Glutamatergic neuron (in vitro differentiated cells): Measurements from ENCODE around the gene PPP2R2B. TPM values are rescaled to one million over a fixed set of nuclear protein-coding genes. Genes with fewer than 3 reads are reported as not detected.
A peak's percentile ranks its signal among the peaks of the same experiment; 100 is the strongest.

ENCODE experiments used
- DNase-seq: peaks from one replicate; pipeline ENCODE4 v3.0.0; 2022
- H3K27ac Mint-ChIP-seq: one replicate; pipeline ENCODE4 v1.8.0; 2020; ENCODE audit warnings: mild to moderate bottlenecking, mixed read lengths, inconsistent platforms; ENCODE audit not compliant: unreplicated experiment
- H3K27me3 Mint-ChIP-seq: one replicate; pipeline ENCODE4 v1.8.0; 2020; ENCODE audit warnings: mild to moderate bottlenecking, moderate library complexity, mixed read lengths, inconsistent platforms; ENCODE audit not compliant: unreplicated experiment
- H3K36me3 Mint-ChIP-seq: one replicate; pipeline ENCODE4 v1.8.0; 2020; ENCODE audit warnings: mild to moderate bottlenecking, mixed read lengths, inconsistent platforms; ENCODE audit not compliant: unreplicated experiment
- H3K4me1 Mint-ChIP-seq: one replicate; pipeline ENCODE4 v1.8.0; 2020; ENCODE audit warnings: mild to moderate bottlenecking, low read depth, mixed read lengths, inconsistent platforms; ENCODE audit not compliant: unreplicated experiment
- H3K4me3 Mint-ChIP-seq: one replicate; pipeline ENCODE4 v1.8.0; 2020; ENCODE audit warnings: mild to moderate bottlenecking, mixed read lengths, inconsistent platforms; ENCODE audit not compliant: unreplicated experiment
- H3K9me3 Mint-ChIP-seq: one replicate; pipeline ENCODE4 v1.8.0; 2020; ENCODE audit warnings: mild to moderate bottlenecking, moderate library complexity, mixed read lengths, inconsistent platforms; ENCODE audit not compliant: unreplicated experiment
- total RNA-seq: library from RNA; stranded (reverse); fragmentation: NEBNext Ultra II Directional; extraction: Animal tissue kit (Norgen Biotek cat#: 25700); gene quantifications from one replicate; pipeline ENCODE4 v1.2.1, GENCODE V29; 2021; ENCODE audit not compliant: unreplicated experiment
- TF ChIP-seq, protein P1 (sequence below): fragments of 200-600 bp; sonication (generic); IDR thresholded peaks from one replicate; pipeline ENCODE4 v1.5.0; 2021; ENCODE audit not compliant: partially characterized antibody, unreplicated experiment

The PPP2R2B gene
- total RNA-seq, 1 donor from 2014 or later: 11.4 TPM

DNA sequence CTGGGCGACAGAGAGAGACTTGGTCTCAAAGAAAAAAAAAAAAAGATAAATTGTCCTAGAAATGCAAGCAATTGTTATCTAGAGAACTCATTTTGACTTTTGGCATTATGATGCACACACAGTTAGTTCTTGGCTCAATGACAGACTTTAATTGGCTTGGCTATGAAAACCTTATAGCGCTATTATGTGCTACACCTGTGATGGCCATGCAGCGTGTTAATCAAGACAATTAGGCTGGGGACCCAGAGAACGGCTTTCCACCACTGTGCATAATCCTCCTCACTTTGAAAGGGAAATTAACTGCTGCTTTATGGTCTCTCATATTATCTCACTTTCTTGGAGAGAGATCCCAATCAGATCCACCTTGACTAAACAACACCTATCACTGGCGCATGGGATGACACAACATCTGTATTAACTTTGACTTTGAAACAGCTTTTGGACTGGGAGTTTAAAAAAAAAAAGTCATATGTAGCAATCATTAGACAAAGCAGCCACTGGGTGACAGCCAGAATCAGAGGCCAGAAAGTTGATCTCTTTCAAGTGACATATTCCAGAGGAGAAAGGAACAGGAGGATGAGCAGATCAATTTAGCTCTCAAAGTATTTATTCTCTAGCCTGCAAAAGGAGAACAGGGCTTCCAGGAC, 132.5 kb downstream of the PPP2R2B start:
- no peak for DNase-seq
- TF ChIP-seq, protein P1, sequence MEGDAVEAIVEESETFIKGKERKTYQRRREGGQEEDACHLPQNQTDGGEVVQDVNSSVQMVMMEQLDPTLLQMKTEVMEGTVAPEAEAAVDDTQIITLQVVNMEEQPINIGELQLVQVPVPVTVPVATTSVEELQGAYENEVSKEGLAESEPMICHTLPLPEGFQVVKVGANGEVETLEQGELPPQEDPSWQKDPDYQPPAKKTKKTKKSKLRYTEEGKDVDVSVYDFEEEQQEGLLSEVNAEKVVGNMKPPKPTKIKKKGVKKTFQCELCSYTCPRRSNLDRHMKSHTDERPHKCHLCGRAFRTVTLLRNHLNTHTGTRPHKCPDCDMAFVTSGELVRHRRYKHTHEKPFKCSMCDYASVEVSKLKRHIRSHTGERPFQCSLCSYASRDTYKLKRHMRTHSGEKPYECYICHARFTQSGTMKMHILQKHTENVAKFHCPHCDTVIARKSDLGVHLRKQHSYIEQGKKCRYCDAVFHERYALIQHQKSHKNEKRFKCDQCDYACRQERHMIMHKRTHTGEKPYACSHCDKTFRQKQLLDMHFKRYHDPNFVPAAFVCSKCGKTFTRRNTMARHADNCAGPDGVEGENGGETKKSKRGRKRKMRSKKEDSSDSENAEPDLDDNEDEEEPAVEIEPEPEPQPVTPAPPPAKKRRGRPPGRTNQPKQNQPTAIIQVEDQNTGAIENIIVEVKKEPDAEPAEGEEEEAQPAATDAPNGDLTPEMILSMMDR: no peak
- no peak overlapping the region for H3K27ac Mint-ChIP-seq

DNA sequence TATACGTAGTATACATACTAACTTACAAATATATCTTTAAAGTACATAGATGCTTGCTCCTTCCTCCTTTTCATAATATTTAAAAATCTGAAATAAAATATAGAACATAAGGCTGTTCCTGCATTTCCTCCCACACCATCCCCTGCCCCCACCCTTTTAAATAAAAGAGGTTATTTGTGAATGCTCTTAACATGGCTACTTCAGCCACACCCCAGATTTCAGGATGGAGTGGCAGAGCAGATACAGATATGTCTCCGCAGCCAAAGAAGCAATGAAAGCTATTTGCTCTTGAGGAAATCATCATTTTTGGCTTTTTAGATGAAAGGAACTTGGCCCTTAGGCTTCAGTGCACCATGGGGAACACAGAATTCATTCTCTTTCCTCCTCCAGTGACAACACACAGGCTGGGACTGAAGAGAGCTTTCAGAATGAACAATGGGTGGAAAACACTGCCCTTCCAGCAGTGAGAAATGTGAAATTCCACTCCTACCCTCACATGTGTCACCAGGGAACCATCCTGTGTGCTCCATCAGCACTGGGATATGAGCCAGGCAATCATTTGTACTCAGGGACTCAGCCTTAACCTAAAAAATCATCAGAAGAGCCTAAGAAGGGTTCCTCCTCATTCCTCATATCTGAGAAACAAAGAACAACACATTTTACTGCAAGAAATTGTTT, 134.3 kb downstream of the PPP2R2B start:
- H3K27ac Mint-ChIP-seq: peak overlapping the region; percentile 71
- peak overlapping the region; percentile 25 for H3K4me3 Mint-ChIP-seq
- no peak for DNase-seq
- no peaks in the 10 kb centered on the region for H3K36me3 Mint-ChIP-seq
- H3K9me3 Mint-ChIP-seq: peaks cover under 1% of the 10 kb centered on the region
- no peaks in the 10 kb centered on the region for H3K27me3 Mint-ChIP-seq
- TF ChIP-seq, protein P1: no peak
- peaks cover 10% of the 10 kb centered on the region for H3K4me1 Mint-ChIP-seq

More for the DNA sequence above, 132.5 kb downstream of the PPP2R2B start:
- Mint-ChIP-seq H3K4me3 (no peak overlapping the region), H3K27me3 (no peaks in the 10 kb centered on the region), H3K9me3 (no peaks in the 10 kb centered on the region), H3K4me1 (peaks cover 10% of the 10 kb centered on the region), H3K36me3 (no peaks in the 10 kb centered on the region)

DNA sequence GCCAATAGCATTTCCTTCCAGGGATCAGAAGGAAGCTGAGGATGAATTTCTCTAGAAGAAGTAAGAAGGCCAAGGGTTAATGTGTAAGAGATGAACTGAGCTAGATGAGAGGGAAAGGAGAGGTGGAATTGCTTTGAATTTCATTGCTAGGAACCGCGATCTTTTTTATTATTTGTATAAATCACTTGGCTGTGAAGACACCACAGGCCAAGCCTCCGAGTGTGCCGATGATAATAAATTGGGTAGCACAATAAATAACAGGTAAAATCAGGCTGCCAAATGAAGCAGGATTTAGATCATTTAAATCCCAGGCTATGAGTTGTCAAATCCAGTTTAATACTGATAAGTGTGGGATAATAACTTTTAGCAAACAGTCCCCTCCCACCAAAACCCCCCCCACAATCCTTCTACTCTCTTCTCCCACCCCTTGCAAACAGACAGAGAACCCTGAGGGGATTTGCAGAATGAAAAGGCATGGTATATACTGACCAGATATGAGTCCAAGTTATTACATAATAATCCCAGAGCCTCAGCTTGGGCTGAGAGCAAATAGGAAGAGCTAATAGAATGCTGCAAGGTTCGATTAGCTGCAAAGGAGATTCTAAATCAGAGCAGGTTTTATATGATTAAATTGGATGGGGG, 143.5 kb downstream of the PPP2R2B start:
- no peaks in the 10 kb centered on the region for H3K4me1 Mint-ChIP-seq
- peaks cover 6% of the 10 kb centered on the region for H3K36me3 Mint-ChIP-seq
- H3K9me3 Mint-ChIP-seq: peaks cover 1% of the 10 kb centered on the region
- H3K4me3 Mint-ChIP-seq: no peak overlapping the region
- DNase-seq: no peak
- TF ChIP-seq, protein P1: no peak
- H3K27ac Mint-ChIP-seq: no peak overlapping the region
- no peaks in the 10 kb centered on the region for H3K27me3 Mint-ChIP-seq

DNA sequence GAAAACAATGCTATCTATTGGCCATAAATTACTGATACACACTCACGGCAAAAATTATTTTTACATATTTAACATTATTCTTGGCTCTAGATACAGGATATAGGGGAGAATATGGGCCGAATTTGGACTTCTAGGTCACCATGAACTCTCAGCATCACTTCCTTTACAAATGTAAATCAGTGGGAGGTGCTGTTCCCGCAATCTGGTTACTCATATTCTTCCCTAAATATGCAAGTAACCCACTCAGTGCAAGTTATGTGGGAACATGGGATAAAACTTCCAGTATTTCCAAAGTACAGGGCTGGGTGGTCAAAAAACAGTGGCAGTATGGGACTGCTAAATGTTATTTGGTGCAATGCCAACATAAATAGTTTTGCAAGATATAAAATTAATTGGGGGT, 145.6 kb downstream of the PPP2R2B start:
- Mint-ChIP-seq H3K4me1 (no peaks in the 10 kb centered on the region), H3K9me3 (peaks cover 6% of the 10 kb centered on the region), H3K27ac (no peak overlapping the region), H3K36me3 (peaks cover 20% of the 10 kb centered on the region), H3K27me3 (no peaks in the 10 kb centered on the region), H3K4me3 (no peak overlapping the region)
- no peak for DNase-seq
- TF ChIP-seq, protein P1: no peak
